ENCODE data around the gene SMG7. TPM values are rescaled to one million over a fixed set of nuclear protein-coding genes. Genes with fewer than 3 reads are reported as not detected.
A peak's percentile ranks its signal among the peaks of the same experiment; 100 is the strongest.

SMG7 gene
- polyA plus RNA-seq, 1 donor from 2014 or later: 19.1 TPM

GRCh38 chr1:183471743-183472487, 384 bp upstream of the SMG7 start:
- H3K36me3 ChIP-seq (ENCODE audit: insufficient read depth, low read length): no peaks in the 10 kb centered on the region
- peak overlapping the region; percentile 94 for H3K9ac ChIP-seq (ENCODE audit: low read length)
- H3K9me2 ChIP-seq (ENCODE audit: insufficient read depth, low read length): no peaks in the 10 kb centered on the region
- no peaks in the 10 kb centered on the region for H3K27me3 ChIP-seq (ENCODE audit: insufficient read depth, low read depth, low read length)
- no peaks in the 10 kb centered on the region for H3K9me3 ChIP-seq (ENCODE audit: low read length)
- H3K79me2 ChIP-seq (replicated peaks; ENCODE audit: insufficient read depth, low read length): peaks cover 36% of the 10 kb centered on the region
- H3F3A ChIP-seq (ENCODE audit: insufficient read depth, low read length, poor library complexity, severe bottlenecking): no peaks in the 10 kb centered on the region
- TF ChIP-seq EP300 (conservative IDR thresholded peaks at IDR 0.05; ENCODE audit: poor library complexity, severe bottlenecking) (peak; percentile 84), EZH2 (IDR thresholded peaks at IDR 0.05; ENCODE audit: borderline replicate concordance, insufficient read depth, low read length, poor library complexity, severe bottlenecking) (no peak), RAD21 (conservative IDR thresholded peaks at IDR 0.05) (no peak), REST (IDR thresholded peaks at IDR 0.05; ENCODE audit: borderline replicate concordance) (peak; percentile 18), TAF1 (IDR thresholded peaks at IDR 0.05; ENCODE audit: low read depth) (no peak), POLR2AphosphoS5 (IDR thresholded peaks at IDR 0.05) (peak; percentile 80), MXI1 (conservative IDR thresholded peaks at IDR 0.05; ENCODE audit: poor library complexity, severe bottlenecking) (peak; percentile 49), SMC3 (conservative IDR thresholded peaks at IDR 0.05; ENCODE audit: poor library complexity) (no peak)
- TF ChIP-seq, protein P1, sequence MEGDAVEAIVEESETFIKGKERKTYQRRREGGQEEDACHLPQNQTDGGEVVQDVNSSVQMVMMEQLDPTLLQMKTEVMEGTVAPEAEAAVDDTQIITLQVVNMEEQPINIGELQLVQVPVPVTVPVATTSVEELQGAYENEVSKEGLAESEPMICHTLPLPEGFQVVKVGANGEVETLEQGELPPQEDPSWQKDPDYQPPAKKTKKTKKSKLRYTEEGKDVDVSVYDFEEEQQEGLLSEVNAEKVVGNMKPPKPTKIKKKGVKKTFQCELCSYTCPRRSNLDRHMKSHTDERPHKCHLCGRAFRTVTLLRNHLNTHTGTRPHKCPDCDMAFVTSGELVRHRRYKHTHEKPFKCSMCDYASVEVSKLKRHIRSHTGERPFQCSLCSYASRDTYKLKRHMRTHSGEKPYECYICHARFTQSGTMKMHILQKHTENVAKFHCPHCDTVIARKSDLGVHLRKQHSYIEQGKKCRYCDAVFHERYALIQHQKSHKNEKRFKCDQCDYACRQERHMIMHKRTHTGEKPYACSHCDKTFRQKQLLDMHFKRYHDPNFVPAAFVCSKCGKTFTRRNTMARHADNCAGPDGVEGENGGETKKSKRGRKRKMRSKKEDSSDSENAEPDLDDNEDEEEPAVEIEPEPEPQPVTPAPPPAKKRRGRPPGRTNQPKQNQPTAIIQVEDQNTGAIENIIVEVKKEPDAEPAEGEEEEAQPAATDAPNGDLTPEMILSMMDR (IDR thresholded peaks at IDR 0.05; ENCODE audit: poor library complexity, severe bottlenecking): peak; percentile 65
- H3K4me3 ChIP-seq (ENCODE audit: low read length): peak overlapping the region; percentile 91
- H2AFZ ChIP-seq (ENCODE audit: low read depth, low read length): peak overlapping the region; percentile 92
- peak overlapping the region; percentile 98 for H3K27ac ChIP-seq (ENCODE audit: low read length)
- no peaks in the 10 kb centered on the region for H4K20me1 ChIP-seq (ENCODE audit: insufficient read depth)
- no peak overlapping the region for H3K4me2 ChIP-seq (ENCODE audit: low read length)

GRCh38 chr1:183473217-183473536, 878 bp downstream of the SMG7 start:
- H3K36me3 ChIP-seq (ENCODE audit: insufficient read depth, low read length): no peaks in the 10 kb centered on the region
- TF ChIP-seq, protein P1 (IDR thresholded peaks at IDR 0.05; ENCODE audit: poor library complexity, severe bottlenecking): no peak
- TF ChIP-seq EP300 (conservative IDR thresholded peaks at IDR 0.05; ENCODE audit: poor library complexity, severe bottlenecking) (no peak), POLR2AphosphoS5 (IDR thresholded peaks at IDR 0.05) (no peak), TAF1 (IDR thresholded peaks at IDR 0.05; ENCODE audit: low read depth) (no peak), REST (IDR thresholded peaks at IDR 0.05; ENCODE audit: borderline replicate concordance) (no peak), RAD21 (conservative IDR thresholded peaks at IDR 0.05) (no peak), EZH2 (IDR thresholded peaks at IDR 0.05; ENCODE audit: borderline replicate concordance, insufficient read depth, low read length, poor library complexity, severe bottlenecking) (no peak), SMC3 (conservative IDR thresholded peaks at IDR 0.05; ENCODE audit: poor library complexity) (no peak), MXI1 (conservative IDR thresholded peaks at IDR 0.05; ENCODE audit: poor library complexity, severe bottlenecking) (no peak)
- no peak overlapping the region for H2AFZ ChIP-seq (ENCODE audit: low read depth, low read length)
- H3K9me3 ChIP-seq (ENCODE audit: low read length): no peaks in the 10 kb centered on the region
- peak overlapping the region; percentile 94 for H3K9ac ChIP-seq (ENCODE audit: low read length)
- no peaks in the 10 kb centered on the region for H3F3A ChIP-seq (ENCODE audit: insufficient read depth, low read length, poor library complexity, severe bottlenecking)
- H3K27ac ChIP-seq (ENCODE audit: low read length): peak overlapping the region; percentile 98
- H3K4me3 ChIP-seq (ENCODE audit: low read length): peak overlapping the region; percentile 91
- no peaks in the 10 kb centered on the region for H3K27me3 ChIP-seq (ENCODE audit: insufficient read depth, low read depth, low read length)
- H3K79me2 ChIP-seq (replicated peaks; ENCODE audit: insufficient read depth, low read length): peaks cover 47% of the 10 kb centered on the region
- peak overlapping the region; percentile 76 for H3K4me2 ChIP-seq (ENCODE audit: low read length)
- H3K9me2 ChIP-seq (ENCODE audit: insufficient read depth, low read length): no peaks in the 10 kb centered on the region
- H4K20me1 ChIP-seq (ENCODE audit: insufficient read depth): no peaks in the 10 kb centered on the region

Data from neural cell (in vitro differentiated cells).